A549 (cell line): Measurements from ENCODE around the gene TJP3.

ENCODE experiments used
- EP300 ChIP-seq, 2 experiments: fragments of >200 bp; sonication (Bioruptor Twin); formaldehyde crosslinking; IDR thresholded peaks; 2 replicates in 1 of 2; 3 replicates in 1 of 2; pipeline ENCODE4 v1.6.1; 2016 to 2017
- FOXS1 ChIP-seq: fragments of 250-450 bp; sonication (Bioruptor Pico); IDR thresholded peaks from 2 replicates; pipeline ENCODE4 v1.5.0; 2020; ENCODE audit warnings: mild to moderate bottlenecking, moderate library complexity
- GATA3 ChIP-seq: IDR thresholded peaks from 2 replicates; pipeline ENCODE4 v1.6.1; 2012; ENCODE audit warnings: borderline replicate concordance
- MYC ChIP-seq: IDR thresholded peaks from 2 replicates; pipeline ENCODE4 v1.6.1; 2012; ENCODE audit warnings: mild to moderate bottlenecking, inconsistent platforms, low read length, improper control_type of control experiment, borderline replicate concordance
- NPAS2 ChIP-seq: fragments of 250-450 bp; sonication (Bioruptor Pico); IDR thresholded peaks from 2 replicates; pipeline ENCODE4 v1.8.0; 2022; ENCODE audit warnings: mild to moderate bottlenecking, moderate library complexity, borderline replicate concordance
- POLR2A ChIP-seq: IDR thresholded peaks from 2 replicates; pipeline ENCODE4 v1.6.1; 2012; ENCODE audit warnings: mild to moderate bottlenecking, low read length
- RFX5 ChIP-seq: fragments of 450-650 bp; IDR thresholded peaks from 2 replicates; pipeline ENCODE4 v1.7.1; 2014; ENCODE audit warnings: antibody characterized with exemption, mild to moderate bottlenecking, moderate library complexity
- ZFP36 ChIP-seq: fragments of 450-650 bp; IDR thresholded peaks from 2 replicates; pipeline ENCODE4 v1.6.1; 2014; ENCODE audit warnings: borderline replicate concordance; ENCODE audit not compliant: partially characterized antibody
- TF ChIP-seq, protein P1 (sequence below): fragments of 450-650 bp; IDR thresholded peaks from 2 replicates; pipeline ENCODE4 v1.6.1; 2014; ENCODE audit warnings: antibody characterized with exemption
- TF ChIP-seq, protein P2 (sequence below): fragments of >200 bp; sonication (Bioruptor Twin); formaldehyde crosslinking; IDR thresholded peaks from 3 replicates; pipeline ENCODE4 v1.5.1; 2016
- TF ChIP-seq, protein P3 (sequence below): IDR thresholded peaks from 2 replicates; pipeline ENCODE4 v1.6.1; 2012; ENCODE audit warnings: low read depth, borderline replicate concordance

DNA sequence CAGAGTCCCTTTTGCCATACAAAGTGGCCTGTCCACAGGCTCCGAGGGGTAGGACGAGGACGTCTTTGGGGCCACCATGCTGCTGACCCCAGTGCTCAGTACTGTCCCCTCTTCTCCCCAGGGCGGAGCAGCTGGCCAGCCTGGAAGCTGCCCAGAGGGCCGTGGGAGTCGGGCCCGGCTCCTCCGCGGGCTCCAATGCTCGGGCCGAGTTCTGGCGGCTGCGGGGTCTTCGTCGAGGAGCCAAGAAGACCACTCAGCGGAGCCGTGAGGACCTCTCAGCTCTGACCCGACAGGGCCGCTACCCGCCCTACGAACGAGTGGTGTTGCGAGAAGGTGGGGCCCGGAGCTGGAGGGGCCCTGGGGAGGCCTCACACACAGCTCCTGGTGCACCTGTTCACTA is 32.2 kb downstream of the TJP3 start:
- TF ChIP-seq POLR2A, result no peak
- TF ChIP-seq, protein P1, sequence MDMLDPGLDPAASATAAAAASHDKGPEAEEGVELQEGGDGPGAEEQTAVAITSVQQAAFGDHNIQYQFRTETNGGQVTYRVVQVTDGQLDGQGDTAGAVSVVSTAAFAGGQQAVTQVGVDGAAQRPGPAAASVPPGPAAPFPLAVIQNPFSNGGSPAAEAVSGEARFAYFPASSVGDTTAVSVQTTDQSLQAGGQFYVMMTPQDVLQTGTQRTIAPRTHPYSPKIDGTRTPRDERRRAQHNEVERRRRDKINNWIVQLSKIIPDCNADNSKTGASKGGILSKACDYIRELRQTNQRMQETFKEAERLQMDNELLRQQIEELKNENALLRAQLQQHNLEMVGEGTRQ, result no peak
- TF ChIP-seq, protein P2, sequence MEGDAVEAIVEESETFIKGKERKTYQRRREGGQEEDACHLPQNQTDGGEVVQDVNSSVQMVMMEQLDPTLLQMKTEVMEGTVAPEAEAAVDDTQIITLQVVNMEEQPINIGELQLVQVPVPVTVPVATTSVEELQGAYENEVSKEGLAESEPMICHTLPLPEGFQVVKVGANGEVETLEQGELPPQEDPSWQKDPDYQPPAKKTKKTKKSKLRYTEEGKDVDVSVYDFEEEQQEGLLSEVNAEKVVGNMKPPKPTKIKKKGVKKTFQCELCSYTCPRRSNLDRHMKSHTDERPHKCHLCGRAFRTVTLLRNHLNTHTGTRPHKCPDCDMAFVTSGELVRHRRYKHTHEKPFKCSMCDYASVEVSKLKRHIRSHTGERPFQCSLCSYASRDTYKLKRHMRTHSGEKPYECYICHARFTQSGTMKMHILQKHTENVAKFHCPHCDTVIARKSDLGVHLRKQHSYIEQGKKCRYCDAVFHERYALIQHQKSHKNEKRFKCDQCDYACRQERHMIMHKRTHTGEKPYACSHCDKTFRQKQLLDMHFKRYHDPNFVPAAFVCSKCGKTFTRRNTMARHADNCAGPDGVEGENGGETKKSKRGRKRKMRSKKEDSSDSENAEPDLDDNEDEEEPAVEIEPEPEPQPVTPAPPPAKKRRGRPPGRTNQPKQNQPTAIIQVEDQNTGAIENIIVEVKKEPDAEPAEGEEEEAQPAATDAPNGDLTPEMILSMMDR, result no peak
- no peak for TF ChIP-seq ZFP36
- no peak for TF ChIP-seq MYC
- TF ChIP-seq FOXS1 (CRISPR knock-in tag), result no peak
- TF ChIP-seq GATA3, result no peak
- no peak for TF ChIP-seq NPAS2 (CRISPR knock-in tag)
- TF ChIP-seq, protein P3, sequence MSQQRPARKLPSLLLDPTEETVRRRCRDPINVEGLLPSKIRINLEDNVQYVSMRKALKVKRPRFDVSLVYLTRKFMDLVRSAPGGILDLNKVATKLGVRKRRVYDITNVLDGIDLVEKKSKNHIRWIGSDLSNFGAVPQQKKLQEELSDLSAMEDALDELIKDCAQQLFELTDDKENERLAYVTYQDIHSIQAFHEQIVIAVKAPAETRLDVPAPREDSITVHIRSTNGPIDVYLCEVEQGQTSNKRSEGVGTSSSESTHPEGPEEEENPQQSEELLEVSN, result no peak
- no peak for TF ChIP-seq RFX5
- TF ChIP-seq EP300 (IDR thresholded peaks at IDR 0.05), result no peak
